MM.1S (cell line): ENCODE results near the gene OSBPL2.

Experiments
- DNase-seq: peaks from one replicate; pipeline ENCODE4 v3.0.0-alpha.2; 2015
- H2AFZ ChIP-seq: fragments of 300-600 bp; sonication (generic); 2 replicates; pipeline ENCODE4 v1.6.0; 2016; ENCODE audit warnings: antibody characterized with exemption, low read length
- H3F3A ChIP-seq: fragments of 300-600 bp; sonication (generic); 2 replicates; pipeline ENCODE4 v1.6.1; 2016; ENCODE audit warnings: mild to moderate bottlenecking, antibody characterized with exemption, low read length, moderate library complexity, mixed read lengths; ENCODE audit not compliant: insufficient read depth
- H3K27ac ChIP-seq: fragments of 300-600 bp; sonication (generic); 2 replicates; pipeline ENCODE4 v1.5.1; 2016; ENCODE audit warnings: mild to moderate bottlenecking, low read length
- H3K27me3 ChIP-seq: fragments of 300-600 bp; sonication (generic); replicated peaks from 2 replicates; pipeline ENCODE4 v1.6.0; 2016; ENCODE audit warnings: low read length; ENCODE audit not compliant: insufficient read depth
- H3K36me3 ChIP-seq: fragments of 300-600 bp; sonication (generic); replicated peaks from 2 replicates; pipeline ENCODE4 v1.6.1; 2016; ENCODE audit warnings: mild to moderate bottlenecking, low read length, mixed read lengths; ENCODE audit not compliant: insufficient read depth
- H3K4me1 ChIP-seq: fragments of 300-600 bp; sonication (generic); 2 replicates; pipeline ENCODE4 v1.6.1; 2016; ENCODE audit warnings: low read length, mixed read lengths
- H3K4me2 ChIP-seq: fragments of 300-600 bp; sonication (generic); 2 replicates; pipeline ENCODE4 v1.6.0; 2016; ENCODE audit warnings: low read depth, low read length
- H3K4me3 ChIP-seq: fragments of 300-600 bp; sonication (generic); 2 replicates; pipeline ENCODE4 v1.5.1; 2016; ENCODE audit warnings: low read length, mixed read lengths
- H3K79me2 ChIP-seq: fragments of 300-600 bp; sonication (generic); 2 replicates; pipeline ENCODE4 v1.6.1; 2016; ENCODE audit warnings: mixed run types, low read length, mixed read lengths
- H3K9ac ChIP-seq: fragments of 300-600 bp; sonication (generic); 2 replicates; pipeline ENCODE4 v1.6.1; 2016; ENCODE audit warnings: low read length, mixed read lengths
- H3K9me2 ChIP-seq: fragments of 300-600 bp; sonication (generic); replicated peaks from 2 replicates; pipeline ENCODE4 v1.6.1; 2016; ENCODE audit warnings: mild to moderate bottlenecking, low read length, mixed read lengths; ENCODE audit not compliant: insufficient read depth
- H3K9me3 ChIP-seq: fragments of 300-600 bp; sonication (generic); replicated peaks from 2 replicates; pipeline ENCODE4 v1.6.1; 2016; ENCODE audit warnings: mild to moderate bottlenecking, low read length, mixed read lengths; ENCODE audit not compliant: insufficient read depth
- H4K20me1 ChIP-seq: fragments of 300-600 bp; sonication (generic); 2 replicates; pipeline ENCODE4 v1.6.1; 2016; ENCODE audit warnings: mild to moderate bottlenecking, low read length, moderate library complexity, mixed read lengths; ENCODE audit not compliant: insufficient read depth
- CTCF ChIP-seq: fragments of 300-600 bp; sonication (generic); IDR thresholded peaks from 2 replicates; pipeline ENCODE4 v1.5.1; 2016; ENCODE audit warnings: antibody characterized with exemption, low read length, mixed read lengths
- EZH2 ChIP-seq: fragments of 300-600 bp; sonication (generic); optimal IDR thresholded peaks from 2 replicates; pipeline ENCODE3; 2017; ENCODE audit warnings: low read depth, mild to moderate bottlenecking, antibody characterized with exemption, low read length, mixed read lengths
- EZH2phosphoT487 ChIP-seq: fragments of 300-600 bp; sonication (generic); IDR thresholded peaks from 2 replicates; pipeline ENCODE4 v1.6.1; 2018; ENCODE audit warnings: antibody characterized with exemption, low read length

OSBPL2 gene

DNA sequence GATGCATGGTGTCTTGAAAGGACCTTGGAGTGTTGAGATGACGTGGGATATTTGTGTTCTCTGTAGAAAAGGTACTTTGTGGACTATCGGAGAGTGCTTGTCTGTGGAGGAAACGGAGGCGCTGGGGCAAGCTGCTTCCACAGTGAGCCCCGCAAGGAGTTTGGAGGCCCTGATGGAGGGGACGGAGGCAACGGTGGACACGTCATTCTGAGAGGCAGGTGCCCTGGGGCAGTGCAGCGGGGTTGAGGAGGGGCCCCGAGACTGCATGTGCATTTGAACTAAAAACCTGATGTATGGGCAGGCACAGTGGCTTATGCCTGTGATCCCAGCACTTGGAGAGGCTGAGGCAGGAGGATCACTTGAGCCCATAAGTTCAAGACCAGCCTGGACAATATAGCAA is 42.6 kb upstream of the OSBPL2 start:
- no peak overlapping the region for H3K4me2 ChIP-seq
- H3K79me2 ChIP-seq: peaks cover 14% of the 10 kb centered on the region; the same call in 1 of the 2 replicates
- no peak for TF ChIP-seq EZH2phosphoT487
- no peak for TF ChIP-seq CTCF
- no peak for TF ChIP-seq EZH2
- no peak overlapping the region for H3K4me3 ChIP-seq
- H3K9ac ChIP-seq: no peak overlapping the region
- no peaks in the 10 kb centered on the region for H4K20me1 ChIP-seq
- H3K27me3 ChIP-seq: no peaks in the 10 kb centered on the region
- no peaks in the 10 kb centered on the region for H3K4me1 ChIP-seq
- no peaks in the 10 kb centered on the region for H3K9me2 ChIP-seq
- H3K9me3 ChIP-seq: no peaks in the 10 kb centered on the region
- no peak overlapping the region for H3K27ac ChIP-seq
- H3K36me3 ChIP-seq: no peaks in the 10 kb centered on the region; the same call in 1 of the 2 replicates
- H2AFZ ChIP-seq: no peak overlapping the region
- H3F3A ChIP-seq: no peaks in the 10 kb centered on the region
- no peak for DNase-seq

DNA sequence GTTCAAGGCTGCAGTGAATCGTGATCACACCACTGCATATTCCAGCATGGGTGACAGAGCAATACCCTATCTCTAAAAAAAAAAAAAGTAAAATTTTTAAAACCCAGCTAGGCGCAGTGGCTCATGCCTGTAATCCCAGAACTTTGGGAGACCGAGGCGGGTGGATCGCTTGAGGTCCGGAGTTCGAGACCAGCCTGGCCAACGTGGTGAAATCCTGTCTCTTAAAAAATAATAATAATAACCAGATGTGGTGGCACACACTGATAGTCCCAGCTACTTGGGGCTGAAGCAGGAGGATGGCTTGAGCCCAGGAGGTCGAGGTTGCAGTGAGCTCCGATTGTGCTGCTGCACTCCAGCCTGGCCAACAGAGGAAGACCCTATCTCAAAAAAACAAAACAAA is 42.0 kb upstream of the OSBPL2 start:
- Histone ChIP-seq H3K27ac (no peak overlapping the region), H3K4me3 (no peak overlapping the region), H3K9me2 (no peaks in the 10 kb centered on the region), H3K9ac (no peak overlapping the region), H3K4me1 (no peaks in the 10 kb centered on the region), H3F3A (no peaks in the 10 kb centered on the region), H4K20me1 (no peaks in the 10 kb centered on the region), H3K9me3 (no peaks in the 10 kb centered on the region), H3K36me3 (no peaks in the 10 kb centered on the region; the same call in 1 of the 2 replicates), H3K4me2 (no peak overlapping the region), H2AFZ (no peak overlapping the region), H3K27me3 (no peaks in the 10 kb centered on the region), H3K79me2 (peaks cover 10% of the 10 kb centered on the region; the same call in 1 of the 2 replicates)
- TF ChIP-seq EZH2 (no peak), EZH2phosphoT487 (no peak), CTCF (no peak)
- DNase-seq: no peak

DNA sequence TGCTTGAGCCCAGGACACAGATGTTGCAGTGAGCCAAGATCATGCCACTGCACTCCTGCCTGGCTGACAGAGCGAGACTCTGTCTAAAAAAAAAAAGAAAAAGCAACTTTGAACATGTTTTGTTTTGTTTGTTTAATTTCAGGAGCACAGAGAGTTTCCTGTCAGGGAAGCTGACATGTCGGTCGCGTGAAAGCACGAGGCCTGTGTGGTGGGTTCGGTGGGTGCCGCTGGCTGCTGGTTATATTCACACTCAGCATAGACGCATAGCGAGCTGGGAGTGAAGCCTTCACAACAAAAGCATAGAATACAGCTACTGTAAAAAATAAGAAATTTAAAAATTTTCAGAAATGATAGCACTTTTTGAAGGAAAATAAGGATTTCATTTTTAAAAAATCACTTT is 41.0 kb upstream of the OSBPL2 start:
- no peak for DNase-seq
- Histone ChIP-seq H3F3A (no peaks in the 10 kb centered on the region), H4K20me1 (no peaks in the 10 kb centered on the region), H3K9ac (no peak overlapping the region), H3K4me3 (no peak overlapping the region), H3K9me3 (no peaks in the 10 kb centered on the region), H3K27ac (no peak overlapping the region), H3K4me1 (no peaks in the 10 kb centered on the region), H3K36me3 (no peaks in the 10 kb centered on the region; the same call in 1 of the 2 replicates), H2AFZ (no peak overlapping the region), H3K79me2 (peaks cover 5% of the 10 kb centered on the region; the same call in 1 of the 2 replicates), H3K9me2 (no peaks in the 10 kb centered on the region), H3K4me2 (no peak overlapping the region), H3K27me3 (no peaks in the 10 kb centered on the region)
- TF ChIP-seq EZH2phosphoT487 (no peak), CTCF (no peak), EZH2 (no peak)
